DND-41 (cell line): ENCODE results near the gene CRTAP.
"Not testable (repeated sequence)": the region's sequence is repeated elsewhere in the genome, so short reads cannot be mapped to it uniquely, and the experiment has no call there.

Experiments
- ATAC-seq: fragments of 200-7000 bp; cut with Tn5 transposase; 3 replicates; pipeline ENCODE4 v1.9.1; 2021; ENCODE audit warnings: low read depth; ENCODE audit not compliant: insufficient read depth
- DNase-seq: peaks from one replicate; pipeline ENCODE4 v3.0.0-alpha.2; 2020
- H2AFZ ChIP-seq: 2 replicates; pipeline ENCODE4 v1.6.0; 2012; ENCODE audit warnings: low read depth, low read length
- H3K27ac ChIP-seq: 2 replicates; pipeline ENCODE4 v1.5.1; 2012; ENCODE audit warnings: low read length, inconsistent platforms
- H3K27me3 ChIP-seq: fragments of 200-600 bp; sonication (generic); 2 replicates; pipeline ENCODE4 v1.6.0; 2012; ENCODE audit warnings: low read length, mild to moderate bottlenecking, inconsistent platforms; ENCODE audit not compliant: insufficient read depth, poor library complexity
- H3K36me3 ChIP-seq: 2 replicates; pipeline ENCODE4 v1.5.1; 2012; ENCODE audit warnings: low read length, inconsistent platforms; ENCODE audit not compliant: insufficient read depth
- H3K4me1 ChIP-seq: 2 replicates; pipeline ENCODE4 v1.5.1; 2012; ENCODE audit warnings: mild to moderate bottlenecking, low read length; ENCODE audit not compliant: insufficient read depth
- H3K4me2 ChIP-seq: 2 replicates; pipeline ENCODE4 v1.6.0; 2012; ENCODE audit warnings: mild to moderate bottlenecking, moderate library complexity, low read length, inconsistent platforms; ENCODE audit not compliant: insufficient read depth
- H3K4me3 ChIP-seq, 2 experiments: fragments of 200-600 bp in 1 of 2; shearing (Covaris generic) in 1 of 2; 2 replicates each; pipeline ENCODE4 v1.5.1; 2012 to 2016; ENCODE audit warnings: inconsistent platforms in 2 of 2, low read length in 2 of 2, mild to moderate bottlenecking in 2 of 2, low read depth in 1 of 2, moderate library complexity in 1 of 2
- H3K79me2 ChIP-seq: 2 replicates; pipeline ENCODE4 v1.6.0; 2012; ENCODE audit warnings: low read length, inconsistent platforms; ENCODE audit not compliant: insufficient read depth
- H3K9ac ChIP-seq: 2 replicates; pipeline ENCODE4 v1.6.0; 2012; ENCODE audit warnings: low read depth, mild to moderate bottlenecking, inconsistent platforms, low read length, moderate library complexity
- H3K9me3 ChIP-seq: 2 replicates; pipeline ENCODE4 v1.5.1; 2012; ENCODE audit warnings: low read length, moderate library complexity, mild to moderate bottlenecking, inconsistent platforms; ENCODE audit not compliant: insufficient read depth, severe bottlenecking
- H4K20me1 ChIP-seq: 2 replicates; pipeline ENCODE4 v1.6.0; 2012; ENCODE audit warnings: low read length; ENCODE audit not compliant: insufficient read depth
- EZH2 ChIP-seq: IDR thresholded peaks from 3 replicates; pipeline ENCODE4 v1.6.1; 2012; ENCODE audit warnings: borderline replicate concordance, low read depth, mild to moderate bottlenecking, moderate library complexity, low read length, inconsistent platforms; ENCODE audit not compliant: severe bottlenecking
- TF ChIP-seq, protein P1 (sequence below): IDR thresholded peaks from 2 replicates; pipeline ENCODE4 v1.5.1; 2012; ENCODE audit warnings: borderline replicate concordance, low read length, moderate library complexity, mild to moderate bottlenecking; ENCODE audit not compliant: poor library complexity, severe bottlenecking; ENCODE audit errors: extremely low read depth

The CRTAP gene

DNA sequence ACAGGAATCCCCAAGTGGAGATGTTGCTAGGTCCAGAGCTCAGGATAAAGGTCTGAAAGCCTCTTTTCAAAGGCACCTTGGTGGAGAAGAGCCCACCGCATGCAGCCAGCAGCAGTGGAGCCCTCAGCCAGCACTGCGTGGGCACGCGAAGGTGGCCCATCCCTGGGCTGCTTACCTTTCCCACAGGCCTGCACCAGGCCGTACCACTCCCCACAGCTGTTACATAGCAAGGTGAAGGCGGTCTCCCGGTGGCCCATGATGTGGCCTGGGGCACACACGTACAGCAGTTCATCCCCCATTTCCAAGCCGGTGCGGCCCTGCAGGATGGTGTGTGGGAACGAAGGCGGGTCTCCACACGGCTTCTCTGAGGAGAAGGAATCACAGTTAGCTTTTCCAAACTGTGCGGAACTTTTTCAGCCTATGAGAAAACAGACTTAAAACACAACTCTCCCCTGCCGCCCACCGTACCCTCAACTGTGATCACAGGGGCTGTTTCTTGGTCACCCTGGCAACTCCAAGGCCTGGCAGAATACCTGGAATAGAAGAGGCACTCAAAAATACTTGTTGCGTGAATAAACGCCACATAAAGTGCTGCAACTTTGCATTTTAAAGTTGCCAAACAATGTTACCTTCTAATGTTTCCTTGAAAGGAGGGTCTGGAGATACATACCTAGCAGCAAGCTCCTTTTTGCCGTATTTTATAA is 61.0 kb downstream of the CRTAP start:
- Histone ChIP-seq H3K4me1 (no peaks in the 10 kb centered on the region), H3K79me2 (no peaks in the 10 kb centered on the region), H3K9me3 (no peaks in the 10 kb centered on the region), H4K20me1 (no peaks in the 10 kb centered on the region), H3K9ac (no peak overlapping the region), H2AFZ (no peak overlapping the region), H3K36me3 (no peaks in the 10 kb centered on the region), H3K4me3 (no peak overlapping the region), H3K4me2 (no peak overlapping the region), H3K27ac (no peak overlapping the region), H3K27me3 (no peaks in the 10 kb centered on the region)
- ATAC-seq (no peak), DNase-seq (no peak)
- TF ChIP-seq, protein P1, sequence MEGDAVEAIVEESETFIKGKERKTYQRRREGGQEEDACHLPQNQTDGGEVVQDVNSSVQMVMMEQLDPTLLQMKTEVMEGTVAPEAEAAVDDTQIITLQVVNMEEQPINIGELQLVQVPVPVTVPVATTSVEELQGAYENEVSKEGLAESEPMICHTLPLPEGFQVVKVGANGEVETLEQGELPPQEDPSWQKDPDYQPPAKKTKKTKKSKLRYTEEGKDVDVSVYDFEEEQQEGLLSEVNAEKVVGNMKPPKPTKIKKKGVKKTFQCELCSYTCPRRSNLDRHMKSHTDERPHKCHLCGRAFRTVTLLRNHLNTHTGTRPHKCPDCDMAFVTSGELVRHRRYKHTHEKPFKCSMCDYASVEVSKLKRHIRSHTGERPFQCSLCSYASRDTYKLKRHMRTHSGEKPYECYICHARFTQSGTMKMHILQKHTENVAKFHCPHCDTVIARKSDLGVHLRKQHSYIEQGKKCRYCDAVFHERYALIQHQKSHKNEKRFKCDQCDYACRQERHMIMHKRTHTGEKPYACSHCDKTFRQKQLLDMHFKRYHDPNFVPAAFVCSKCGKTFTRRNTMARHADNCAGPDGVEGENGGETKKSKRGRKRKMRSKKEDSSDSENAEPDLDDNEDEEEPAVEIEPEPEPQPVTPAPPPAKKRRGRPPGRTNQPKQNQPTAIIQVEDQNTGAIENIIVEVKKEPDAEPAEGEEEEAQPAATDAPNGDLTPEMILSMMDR = no peak
- no peak for TF ChIP-seq EZH2

DNA sequence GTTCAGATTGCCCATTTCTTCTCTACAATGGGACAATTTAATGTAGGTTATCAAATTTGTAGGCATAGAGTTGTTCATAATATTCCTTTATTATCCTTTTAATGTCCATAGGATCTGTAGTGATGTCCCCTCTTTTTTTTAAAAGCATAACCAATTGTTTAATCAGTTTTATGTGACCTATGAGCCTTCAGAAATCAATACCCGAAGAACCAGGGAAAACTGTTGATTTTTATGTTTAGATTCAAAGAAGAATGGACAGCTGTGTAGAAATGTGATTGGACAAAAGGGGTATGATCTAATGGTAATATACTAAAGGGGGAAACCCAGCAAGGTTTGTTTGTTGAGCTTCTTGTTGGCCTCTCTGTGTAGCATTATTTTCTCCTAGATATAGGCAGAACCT is 65.3 kb downstream of the CRTAP start:
- Histone ChIP-seq H4K20me1 (no peaks in the 10 kb centered on the region), H3K4me1 (no peaks in the 10 kb centered on the region), H3K4me3 (no peak overlapping the region), H3K27me3 (no peaks in the 10 kb centered on the region), H2AFZ (no peak overlapping the region), H3K36me3 (no peaks in the 10 kb centered on the region), H3K79me2 (no peaks in the 10 kb centered on the region), H3K27ac (no peak overlapping the region), H3K9ac (no peak overlapping the region), H3K4me2 (no peak overlapping the region), H3K9me3 (no peaks in the 10 kb centered on the region)
- ATAC-seq = no peak
- TF ChIP-seq, protein P1 = no peak
- TF ChIP-seq EZH2 = no peak
- no peak for DNase-seq

DNA sequence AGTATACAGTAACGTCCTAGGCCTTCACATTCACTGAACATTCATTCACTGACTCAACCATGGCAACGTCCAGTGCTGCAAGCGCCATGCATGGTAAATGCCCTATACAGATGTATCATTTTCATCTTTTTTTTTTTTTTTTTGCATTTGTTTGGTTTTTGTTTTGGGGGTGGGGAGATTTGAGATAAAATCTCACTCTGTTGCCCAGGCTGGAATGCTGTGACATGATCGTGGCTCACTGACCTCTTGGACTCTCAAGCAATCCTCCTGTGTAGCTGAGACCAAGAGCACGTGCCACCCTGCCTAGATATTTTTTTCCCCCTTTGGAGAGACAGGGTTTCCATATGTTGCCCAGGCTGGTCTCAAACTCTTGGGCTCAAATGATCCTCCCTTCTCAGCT is 67.4 kb downstream of the CRTAP start:
- H3K9me3 ChIP-seq = no peaks in the 10 kb centered on the region
- H2AFZ ChIP-seq = no peak overlapping the region
- H3K4me2 ChIP-seq = no peak overlapping the region
- no peaks in the 10 kb centered on the region for H3K79me2 ChIP-seq
- ATAC-seq = no peak
- H3K27ac ChIP-seq = no peak overlapping the region
- no peaks in the 10 kb centered on the region for H3K27me3 ChIP-seq
- DNase-seq = no peak
- H3K36me3 ChIP-seq = no peaks in the 10 kb centered on the region
- H3K9ac ChIP-seq = no peak overlapping the region
- no peaks in the 10 kb centered on the region for H3K4me1 ChIP-seq
- H3K4me3 ChIP-seq = no peak overlapping the region
- H4K20me1 ChIP-seq = no peaks in the 10 kb centered on the region
- TF ChIP-seq EZH2 = no peak
- TF ChIP-seq, protein P1 = no peak

DNA sequence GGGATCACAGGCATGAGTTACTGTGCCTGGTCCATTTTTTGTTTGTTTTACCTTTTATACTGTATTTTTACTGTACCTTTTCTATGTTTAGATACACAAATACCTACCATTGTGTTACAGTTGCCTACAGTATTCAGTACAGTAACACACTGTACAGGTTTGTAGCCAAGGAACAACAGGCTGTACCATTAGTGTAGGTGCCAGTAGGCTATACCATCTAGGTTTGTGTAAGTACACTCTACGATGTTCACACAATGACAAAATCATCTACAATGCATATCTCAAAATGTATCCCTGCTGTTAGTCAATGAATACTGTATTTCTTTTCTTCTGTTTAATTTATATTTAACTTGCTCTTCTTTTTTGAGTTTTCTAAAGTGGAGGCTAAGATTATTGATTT is 67.8 kb downstream of the CRTAP start:
- not testable (repeated sequence) for ATAC-seq, H3K36me3 ChIP-seq, H4K20me1 ChIP-seq, H3K9ac ChIP-seq, H3K4me2 ChIP-seq, H3K27me3 ChIP-seq, H2AFZ ChIP-seq, H3K79me2 ChIP-seq, H3K9me3 ChIP-seq, DNase-seq, H3K4me3 ChIP-seq, H3K4me1 ChIP-seq, H3K27ac ChIP-seq
